Endodermal cell (in vitro differentiated cells): ENCODE results near the gene GNAT1. TPM values are rescaled to one million over a fixed set of nuclear protein-coding genes. Genes with fewer than 3 reads are reported as not detected.
A peak's percentile ranks its signal among the peaks of the same experiment; 100 is the strongest.

Experiments used
- DNase-seq: peaks from one replicate; pipeline ENCODE4 v3.0.0-alpha.2; 2017
- H3K27ac ChIP-seq: 2 replicates; pipeline ENCODE4 v1.5.1; 2013; ENCODE audit warnings: mild to moderate bottlenecking, low read depth, low read length, moderate library complexity
- H3K27me3 ChIP-seq: 2 replicates; pipeline ENCODE4 v1.6.1; 2013; ENCODE audit warnings: mild to moderate bottlenecking, low read length, moderate library complexity; ENCODE audit not compliant: insufficient read depth, control insufficient read depth, poor library complexity, severe bottlenecking
- H3K36me3 ChIP-seq: 2 replicates; pipeline ENCODE4 v1.7.0; 2013; ENCODE audit warnings: mild to moderate bottlenecking, low read length, moderate library complexity; ENCODE audit not compliant: control insufficient read depth, insufficient read depth
- H3K4me1 ChIP-seq: one replicate; pipeline ENCODE4 v1.7.0; 2013; ENCODE audit warnings: low read length; ENCODE audit not compliant: control insufficient read depth, insufficient read depth
- H3K4me3 ChIP-seq: 2 replicates; pipeline ENCODE4 v1.5.1; 2013; ENCODE audit warnings: mild to moderate bottlenecking, low read length, moderate library complexity
- H3K9ac ChIP-seq: 2 replicates; pipeline ENCODE4 v1.6.1; 2013; ENCODE audit warnings: mild to moderate bottlenecking, low read length, moderate library complexity; ENCODE audit not compliant: poor library complexity, severe bottlenecking; ENCODE audit errors: extremely low read depth
- H3K9me3 ChIP-seq: 2 replicates; pipeline ENCODE4 v1.6.1; 2013; ENCODE audit warnings: mild to moderate bottlenecking, low read length, moderate library complexity; ENCODE audit not compliant: control insufficient read depth
- H3K27ac Mint-ChIP-seq: 2 replicates; pipeline ENCODE4 v1.8.0; 2020; ENCODE audit warnings: mixed read lengths
- H3K27me3 Mint-ChIP-seq: 2 replicates; pipeline ENCODE4 v1.8.0; 2021; ENCODE audit warnings: mild to moderate bottlenecking, mixed read lengths; ENCODE audit not compliant: insufficient read depth
- H3K36me3 Mint-ChIP-seq: 2 replicates; pipeline ENCODE4 v1.8.0; 2020; ENCODE audit warnings: low read depth, mixed read lengths
- H3K4me1 Mint-ChIP-seq: 2 replicates; pipeline ENCODE4 v1.8.0; 2020; ENCODE audit warnings: mixed read lengths
- H3K4me3 Mint-ChIP-seq: 2 replicates; pipeline ENCODE4 v1.8.0; 2020; ENCODE audit warnings: mild to moderate bottlenecking, moderate library complexity, mixed read lengths
- H3K9me3 Mint-ChIP-seq: 2 replicates; pipeline ENCODE4 v1.8.0; 2020; ENCODE audit warnings: mild to moderate bottlenecking, mixed read lengths
- WGBS, 2 experiments: methylation state at CpG; one replicate each; pipeline versions ENCODE4 v1.1.5 to v1.1.7; 2013; ENCODE audit warnings: missing lambda C conversion rate in 2 of 2, mixed read lengths in 1 of 2; ENCODE audit not compliant: insufficient coverage in 1 of 2, insufficient read length in 1 of 2; 5-methylcytosine and 5-hydroxymethylcytosine counted together
- total RNA-seq, 2 donors: library from RNA; stranded (reverse); fragmentation: NEBNext Ultra II Directional in 1 of 2; extraction: Animal tissue kit (Norgen Biotek cat#: 25700) in 1 of 2; gene quantifications; 2 replicates in 1 of 2; 3 replicates in 1 of 2; pipeline ENCODE4 v1.2.1, GENCODE V29; 2021
- TF ChIP-seq, protein P1 (sequence below): fragments of 200-600 bp; sonication (generic); conservative IDR thresholded peaks from 2 replicates; pipeline ENCODE4 v1.5.0; 2021; ENCODE audit warnings: antibody characterized with exemption, mild to moderate bottlenecking

Gene GNAT1
- total RNA-seq, 2 donors from 2014 or later: 0.42 to 1.2 TPM

DNA sequence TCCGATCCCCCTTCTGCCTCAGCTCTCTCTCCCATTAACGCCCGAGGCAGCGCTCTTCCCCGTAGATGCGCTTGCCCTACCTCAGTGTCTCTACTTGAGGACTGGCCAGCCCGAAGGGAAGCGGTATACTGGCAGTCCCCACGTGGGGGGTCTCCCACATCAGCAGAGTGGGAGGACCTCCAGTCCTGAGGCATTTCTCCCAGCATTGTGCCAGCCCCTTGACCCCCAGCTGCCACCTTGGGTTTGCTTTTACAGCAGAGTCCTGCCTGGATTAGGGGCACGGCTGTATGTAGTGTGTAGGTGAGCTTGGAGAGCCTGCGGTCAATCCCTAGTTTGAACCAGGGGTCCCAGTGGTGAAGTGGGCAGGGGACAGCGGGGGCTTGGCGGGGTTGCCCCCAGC lies 35.5 kb upstream of the GNAT1 start:
- peaks cover 40% of the 10 kb centered on the region for H3K4me1 Mint-ChIP-seq
- Histone ChIP-seq H3K9ac (peak overlapping the region; percentile 23), H3K27ac (no peak overlapping the region), H3K4me3 (peak overlapping the region; percentile 85), H3K27me3 (peaks cover 25% of the 10 kb centered on the region), H3K4me1 (peaks cover 13% of the 10 kb centered on the region), H3K36me3 (no peaks in the 10 kb centered on the region), H3K9me3 (no peaks in the 10 kb centered on the region)
- H3K4me3 Mint-ChIP-seq: peak overlapping the region; percentile 93
- 11 to 18% methylated on average over 9 to 13 of the region's 13 CpGs for WGBS, 2 experiments
- H3K27me3 Mint-ChIP-seq: peaks cover 15% of the 10 kb centered on the region
- no peaks in the 10 kb centered on the region for H3K9me3 Mint-ChIP-seq
- H3K27ac Mint-ChIP-seq: peak overlapping the region; percentile 89
- no peaks in the 10 kb centered on the region for H3K36me3 Mint-ChIP-seq
- TF ChIP-seq, protein P1, sequence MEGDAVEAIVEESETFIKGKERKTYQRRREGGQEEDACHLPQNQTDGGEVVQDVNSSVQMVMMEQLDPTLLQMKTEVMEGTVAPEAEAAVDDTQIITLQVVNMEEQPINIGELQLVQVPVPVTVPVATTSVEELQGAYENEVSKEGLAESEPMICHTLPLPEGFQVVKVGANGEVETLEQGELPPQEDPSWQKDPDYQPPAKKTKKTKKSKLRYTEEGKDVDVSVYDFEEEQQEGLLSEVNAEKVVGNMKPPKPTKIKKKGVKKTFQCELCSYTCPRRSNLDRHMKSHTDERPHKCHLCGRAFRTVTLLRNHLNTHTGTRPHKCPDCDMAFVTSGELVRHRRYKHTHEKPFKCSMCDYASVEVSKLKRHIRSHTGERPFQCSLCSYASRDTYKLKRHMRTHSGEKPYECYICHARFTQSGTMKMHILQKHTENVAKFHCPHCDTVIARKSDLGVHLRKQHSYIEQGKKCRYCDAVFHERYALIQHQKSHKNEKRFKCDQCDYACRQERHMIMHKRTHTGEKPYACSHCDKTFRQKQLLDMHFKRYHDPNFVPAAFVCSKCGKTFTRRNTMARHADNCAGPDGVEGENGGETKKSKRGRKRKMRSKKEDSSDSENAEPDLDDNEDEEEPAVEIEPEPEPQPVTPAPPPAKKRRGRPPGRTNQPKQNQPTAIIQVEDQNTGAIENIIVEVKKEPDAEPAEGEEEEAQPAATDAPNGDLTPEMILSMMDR: no peak
- peak; percentile 75 for DNase-seq

DNA sequence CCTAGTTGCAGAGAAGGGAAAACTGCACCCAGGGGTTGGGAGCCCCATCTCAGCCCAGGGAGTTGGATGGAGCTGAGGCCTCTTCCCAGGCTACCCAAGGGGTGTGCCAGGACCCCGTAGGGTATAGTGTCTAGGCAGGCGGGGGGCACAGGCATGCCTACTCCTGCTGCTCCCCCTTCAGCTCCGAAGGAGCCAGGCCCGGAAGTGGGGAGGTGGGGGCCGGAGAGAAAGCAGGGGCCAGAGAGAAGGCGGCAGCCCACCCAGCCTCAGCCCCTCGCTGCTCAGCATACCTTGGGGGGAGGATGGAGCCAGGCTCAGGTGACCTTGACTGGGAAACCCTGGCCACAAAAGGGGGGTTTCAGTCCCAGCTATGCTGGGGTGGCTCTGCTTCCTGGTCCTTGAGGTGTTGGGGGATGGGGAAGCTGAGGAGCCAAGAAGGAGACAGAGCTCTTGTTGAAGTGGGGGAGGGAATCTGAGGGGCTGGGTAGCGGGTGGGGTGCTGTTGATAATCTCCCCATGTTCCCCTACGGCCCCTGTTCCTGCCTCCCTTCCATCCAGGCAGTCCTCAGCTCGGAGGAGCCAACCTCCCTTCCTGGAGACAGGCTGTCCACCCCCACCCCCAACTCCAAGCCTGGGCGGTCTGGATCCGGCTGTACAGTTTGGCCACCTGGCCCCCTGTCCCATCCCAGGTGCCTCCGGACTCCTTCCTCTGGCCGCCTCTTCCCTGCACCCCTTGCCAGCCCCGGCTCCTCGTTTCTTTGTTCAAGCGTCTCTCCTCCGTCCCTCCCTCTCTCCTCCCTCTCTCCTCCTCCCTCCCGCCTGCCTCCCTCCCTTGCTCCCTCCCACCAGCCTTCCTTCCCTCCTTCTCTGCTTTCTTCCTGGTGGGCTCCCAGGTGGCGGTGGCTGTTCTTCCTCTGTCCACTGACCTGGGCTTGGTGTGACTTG lies 34.6 kb upstream of the GNAT1 start:
- Mint-ChIP-seq H3K36me3 (peaks cover 2% of the 10 kb centered on the region), H3K27me3 (peaks cover 15% of the 10 kb centered on the region), H3K9me3 (no peaks in the 10 kb centered on the region), H3K27ac (peak overlapping the region; percentile 70), H3K4me3 (peak overlapping the region; percentile 93), H3K4me1 (peaks cover 46% of the 10 kb centered on the region)
- H3K4me1 ChIP-seq: peaks cover 21% of the 10 kb centered on the region
- peak overlapping the region; percentile 43 for H3K27ac ChIP-seq
- TF ChIP-seq, protein P1: no peak
- DNase-seq: peak; percentile 84
- H3K4me3 ChIP-seq: peak overlapping the region; percentile 85
- H3K9ac ChIP-seq: no peak overlapping the region
- no peaks in the 10 kb centered on the region for H3K9me3 ChIP-seq
- peaks cover 25% of the 10 kb centered on the region for H3K27me3 ChIP-seq
- H3K36me3 ChIP-seq: no peaks in the 10 kb centered on the region
- 19 to 21% methylated on average over 15 to 19 of the region's 20 CpGs for WGBS, 2 experiments

DNA sequence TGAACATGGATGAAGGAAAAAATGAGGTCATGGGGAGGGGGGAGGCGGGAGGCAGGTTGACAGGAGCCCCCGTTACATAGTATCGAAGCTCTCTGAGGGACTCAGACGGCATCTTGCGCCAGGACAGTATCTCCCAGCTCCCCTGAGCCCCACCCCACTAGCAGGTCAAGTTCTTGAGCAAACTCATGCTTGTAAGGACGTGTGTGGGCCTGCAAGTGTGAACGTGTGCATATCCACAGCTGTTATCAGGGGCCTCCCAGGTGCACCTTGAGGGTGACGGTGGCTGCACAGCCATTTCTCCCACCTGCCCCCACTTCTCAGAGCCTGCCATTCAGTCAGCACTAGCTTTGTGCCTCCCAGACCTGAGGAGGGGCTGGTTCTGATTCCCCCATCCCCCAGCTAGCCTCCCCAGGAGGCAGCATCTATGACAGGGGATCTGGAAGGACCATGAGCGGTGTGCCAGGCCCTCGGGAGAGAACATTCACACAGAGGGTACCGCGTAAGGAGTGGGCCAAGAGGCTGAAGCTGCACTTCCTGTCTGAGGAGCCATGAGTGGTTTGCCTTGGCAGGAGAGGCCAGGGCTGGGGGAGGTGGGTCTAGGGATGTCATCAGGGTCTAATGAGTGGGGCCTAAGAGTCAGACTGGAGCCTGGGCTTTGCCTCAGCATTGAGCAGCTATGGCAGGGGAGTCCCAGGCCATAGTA lies 33.4 kb upstream of the GNAT1 start:
- Mint-ChIP-seq H3K36me3 (peaks cover 6% of the 10 kb centered on the region), H3K27ac (peak overlapping the region; percentile 74), H3K27me3 (peaks cover 14% of the 10 kb centered on the region), H3K9me3 (no peaks in the 10 kb centered on the region), H3K4me3 (peak overlapping the region; percentile 93), H3K4me1 (peaks cover 57% of the 10 kb centered on the region)
- H3K4me1 ChIP-seq: peaks cover 29% of the 10 kb centered on the region
- H3K9me3 ChIP-seq: no peaks in the 10 kb centered on the region
- no peak for DNase-seq
- 84 to 86% methylated on average over 10 to 12 of the region's 12 CpGs for WGBS, 2 experiments
- TF ChIP-seq, protein P1: no peak
- H3K27ac ChIP-seq: no peak overlapping the region
- peaks cover 23% of the 10 kb centered on the region for H3K27me3 ChIP-seq
- no peaks in the 10 kb centered on the region for H3K36me3 ChIP-seq
- no peak overlapping the region for H3K4me3 ChIP-seq
- H3K9ac ChIP-seq: no peak overlapping the region
